ENCODE results near the gene RASD1. TPM values are rescaled to one million over a fixed set of nuclear protein-coding genes. Genes with fewer than 3 reads are reported as not detected.

Gene RASD1
- polyA plus RNA-seq, 1 of the 3 experiments (the other 2 are of a cell fraction): 0.43 TPM

- POLR2A ChIA-PET: no interaction called here
- Histone ChIP-seq H3K9me2 (no peaks in the 10 kb centered on the region), H3K9me3 (no peaks in the 10 kb centered on the region), H3K79me2 (ENCODE audit: insufficient read depth) (no peaks in the 10 kb centered on the region), H3F3A (replicated peaks; ENCODE audit: insufficient read depth) (no peaks in the 10 kb centered on the region), H4K20me1 (ENCODE audit: insufficient read depth) (peaks cover 26% of the 10 kb centered on the region; the same call in 1 of the 2 replicates), H3K4me2 (no peak overlapping the region), H3K36me3 (replicated peaks in 1 of 2; ENCODE audit: control insufficient read depth in 1 of 2, insufficient read depth in 2 of 2, low read length in 1 of 2) (no peaks in the 10 kb centered on the region), H3K27me3 (ENCODE audit: insufficient read depth) (no peaks in the 10 kb centered on the region), H3K4me3 (ENCODE audit: low read depth in 2 of 2, low read length in 1 of 2) (no peak overlapping the region), H2AFZ (ENCODE audit: low read depth) (no peak overlapping the region), H3K9ac (no peak overlapping the region), H3K4me1 (ENCODE audit: control insufficient read depth in 1 of 2, insufficient read depth in 2 of 2, low read depth in 1 of 2, low read length in 1 of 2) (peaks cover 6 to 39% of the 10 kb centered on the region in 2 experiments; a peak in 2 of 4 replicates), H3K27ac (ENCODE audit: low read depth in 2 of 2, low read length in 1 of 2) (no peak overlapping the region)
- CTCF ChIA-PET: interaction anchor here (0.8 to 4.7 kb wide), 5 partner anchors 12 to 130 kb away, joined by 3 to 31 read pairs (median 5); partner anchors contain the start of gene RASD1
- DNase-seq: no peak
- WGBS (ENCODE audit: low lambda C conversion rate): 94% methylated on average over 13 of the region's 20 CpGs
- TF ChIP-seq REST (IDR thresholded peaks at IDR 0.05; ENCODE audit: low read depth, low read length) (no peak), EP300 (IDR thresholded peaks at IDR 0.05; ENCODE audit: borderline replicate concordance in 1 of 2, low read depth in 1 of 2, low read length in 1 of 2) (no peak), YY1 (IDR thresholded peaks at IDR 0.05; ENCODE audit: low read depth) (no peak), POLR2AphosphoS5 (IDR thresholded peaks at IDR 0.05; ENCODE audit: low read depth, low read length) (no peak)
Observed at GRCh38 chr17:17510456-17511292, 14.5 kb upstream of the RASD1 start.

GRCh38 chr17:17509601-17510425 lies 13.6 kb upstream of the RASD1 start:
- H3K4me2 ChIP-seq: no peak overlapping the region
- no peak overlapping the region for H2AFZ ChIP-seq (ENCODE audit: low read depth)
- no peaks in the 10 kb centered on the region for H3K9me3 ChIP-seq
- WGBS (ENCODE audit: low lambda C conversion rate): 96% methylated on average over 11 of the region's 21 CpGs
- no peaks in the 10 kb centered on the region for H3F3A ChIP-seq (replicated peaks; ENCODE audit: insufficient read depth)
- H3K27ac ChIP-seq (ENCODE audit: low read depth in 2 of 2, low read length in 1 of 2): no peak overlapping the region
- CTCF ChIA-PET: interaction anchor here (0.8 to 4.7 kb wide), 4 partner anchors 13 to 104 kb away, joined by 3 to 31 read pairs (median 16); partner anchors contain the start of gene RASD1
- H3K9ac ChIP-seq: no peak overlapping the region
- H3K27me3 ChIP-seq (ENCODE audit: insufficient read depth): no peaks in the 10 kb centered on the region
- peaks cover 6 to 30% of the 10 kb centered on the region in 2 experiments; a peak in 2 of 4 replicates for H3K4me1 ChIP-seq (ENCODE audit: control insufficient read depth in 1 of 2, insufficient read depth in 2 of 2, low read depth in 1 of 2, low read length in 1 of 2)
- H3K79me2 ChIP-seq (ENCODE audit: insufficient read depth): no peaks in the 10 kb centered on the region
- H4K20me1 ChIP-seq (ENCODE audit: insufficient read depth): peaks cover 26% of the 10 kb centered on the region; the same call in 1 of the 2 replicates
- no peak for DNase-seq
- no peak overlapping the region for H3K4me3 ChIP-seq (ENCODE audit: low read depth in 2 of 2, low read length in 1 of 2)
- H3K36me3 ChIP-seq (replicated peaks in 1 of 2; ENCODE audit: control insufficient read depth in 1 of 2, insufficient read depth in 2 of 2, low read length in 1 of 2): no peaks in the 10 kb centered on the region
- TF ChIP-seq RXRA (IDR thresholded peaks at IDR 0.05; ENCODE audit: borderline replicate concordance, low read depth): no peak
- TF ChIP-seq USF1 (IDR thresholded peaks at IDR 0.05; ENCODE audit: borderline replicate concordance, low read depth): no peak
- no peak for TF ChIP-seq IRF3 (IDR thresholded peaks at IDR 0.05; ENCODE audit: low read depth, low read length)
- no peak for TF ChIP-seq TEAD4 (IDR thresholded peaks at IDR 0.05; ENCODE audit: borderline replicate concordance, insufficient read depth)
- no peak for TF ChIP-seq YY1 (IDR thresholded peaks at IDR 0.05; ENCODE audit: low read depth)
- no peak for TF ChIP-seq SIN3A (IDR thresholded peaks at IDR 0.05; ENCODE audit: borderline replicate concordance, low read depth, low read length)
- no peak for TF ChIP-seq SMC3 (IDR thresholded peaks at IDR 0.05; ENCODE audit: low read depth, low read length)
- TF ChIP-seq RFX5 (IDR thresholded peaks at IDR 0.05; ENCODE audit: low read length): no peak
- no peak for TF ChIP-seq PBX3 (IDR thresholded peaks at IDR 0.05)
- no peak for TF ChIP-seq MAX (IDR thresholded peaks at IDR 0.05; ENCODE audit: low read depth)
- POLR2A ChIA-PET: no interaction called here
- no peaks in the 10 kb centered on the region for H3K9me2 ChIP-seq

Measured in SK-N-SH (cell line).